ENCODE results near the gene CRB3.
"Not testable (repeated sequence)": the region's sequence is repeated elsewhere in the genome, so short reads cannot be mapped to it uniquely, and the experiment has no call there.

The CRB3 gene

DNA sequence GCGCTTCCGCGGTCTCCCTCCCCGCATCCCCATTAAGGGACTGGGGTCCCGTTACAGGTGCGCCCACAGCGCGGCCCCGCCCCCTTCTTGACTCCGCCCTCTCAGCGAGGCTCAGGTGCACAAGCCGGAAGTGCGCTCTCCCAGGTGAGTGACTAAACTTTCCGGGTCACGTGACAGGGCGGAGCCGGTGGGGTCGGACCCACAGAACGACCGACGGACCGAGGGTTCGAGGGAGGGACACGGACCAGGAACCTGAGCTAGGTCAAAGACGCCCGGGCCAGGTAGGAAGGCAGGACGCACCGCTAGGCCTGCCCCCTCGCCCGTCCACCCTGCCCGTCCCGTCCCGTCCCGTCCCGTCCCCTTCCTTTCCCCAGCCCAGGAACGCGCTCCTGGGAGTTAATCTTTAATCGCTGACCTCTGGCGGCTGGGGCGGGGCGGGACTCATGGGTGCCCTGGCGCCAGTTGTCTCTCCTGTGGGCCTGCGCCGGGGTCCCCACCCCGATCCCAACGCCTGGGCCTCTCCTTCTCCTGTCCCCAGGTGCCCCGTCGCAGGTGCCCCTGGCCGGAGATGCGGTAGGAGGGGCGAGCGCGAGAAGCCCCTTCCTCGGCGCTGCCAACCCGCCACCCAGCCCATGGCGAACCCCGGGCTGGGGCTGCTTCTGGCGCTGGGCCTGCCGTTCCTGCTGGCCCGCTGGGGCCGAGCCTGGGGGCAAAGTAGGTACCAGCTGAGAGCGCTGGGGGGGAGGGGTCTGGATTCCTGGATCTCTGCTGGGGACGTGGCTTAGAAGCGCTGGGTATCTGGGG lies at the start of gene CRB3:
CRB3 (plus strand) TSS at position 202 of the 804 bp plus-strand sequence; CDS start at position 633, 431 bp downstream.
- DNase-seq (ENCODE audit: low read depth in 2 of 2), result no peak

DNA sequence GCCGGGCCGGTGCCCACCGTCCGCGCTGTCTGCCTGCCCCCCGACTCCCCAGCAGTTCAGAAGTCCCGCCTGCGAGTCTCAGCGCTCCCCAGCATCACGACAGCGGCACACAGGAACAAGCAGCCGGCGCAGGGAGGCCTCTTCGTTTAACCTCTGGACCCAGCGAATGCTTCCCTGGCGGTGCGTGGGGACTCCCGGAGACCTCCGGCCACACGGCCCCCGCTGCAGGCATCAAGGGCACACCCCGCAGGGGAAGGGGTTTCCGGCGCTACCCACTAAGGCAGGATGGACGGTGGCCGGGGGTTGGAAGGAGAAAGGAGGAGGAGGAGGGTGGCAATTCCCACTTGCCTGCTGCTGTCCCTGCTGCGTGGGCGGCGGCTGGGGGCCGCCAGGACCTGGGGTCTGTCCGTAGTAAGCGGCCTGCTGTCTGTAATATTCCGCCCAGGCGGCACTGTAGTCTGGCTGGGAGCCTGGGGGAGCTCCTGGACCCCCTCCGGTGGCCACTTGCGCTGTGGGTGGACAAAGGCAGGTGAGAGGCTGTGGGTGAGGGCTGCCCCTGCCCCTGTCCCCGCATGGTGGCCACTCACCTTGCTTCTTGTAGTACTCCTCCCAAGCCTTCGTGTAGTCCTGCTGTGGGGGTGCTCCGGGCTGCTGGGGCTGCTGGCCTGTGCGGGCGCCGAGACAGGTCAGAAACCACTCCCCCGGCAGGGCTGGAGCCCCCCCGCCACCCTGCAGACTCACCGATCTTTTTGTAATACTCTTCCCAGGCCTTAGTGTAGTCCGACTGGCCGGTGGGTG lies 49.1 kb upstream of the CRB3 start:
- no peak for DNase-seq (ENCODE audit: low read depth in 2 of 2)

DNA sequence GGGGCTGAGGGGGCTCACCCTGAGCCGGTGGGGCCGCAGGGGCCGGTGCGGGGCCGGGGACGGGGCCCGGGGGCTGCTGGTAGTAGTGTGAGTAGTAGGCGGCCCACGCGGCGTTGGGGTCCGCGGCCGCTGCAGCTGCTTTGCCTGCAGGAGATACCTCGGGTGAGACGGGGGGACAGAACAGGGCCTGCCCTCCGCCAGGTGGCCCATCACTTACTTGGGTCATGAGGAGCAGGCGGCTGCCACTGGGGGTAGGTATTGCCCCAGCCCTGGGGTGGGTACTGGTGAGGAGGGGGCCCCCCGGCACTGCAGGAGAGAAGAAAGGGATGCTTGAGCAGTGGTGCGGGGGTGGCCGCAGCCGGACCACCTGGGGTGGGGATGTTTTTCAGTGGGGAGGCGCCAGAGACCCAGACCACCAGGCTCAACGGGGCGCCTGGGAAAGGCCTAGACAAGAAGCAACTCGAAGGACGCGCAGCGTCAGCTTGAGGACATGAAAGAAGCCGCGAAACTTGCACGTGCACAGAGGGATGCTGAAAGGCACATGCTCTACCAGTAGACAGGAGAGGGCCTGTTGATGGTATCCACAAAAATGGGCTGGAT lies 48.4 kb upstream of the CRB3 start:
- DNase-seq (ENCODE audit: low read depth in 2 of 2), result no peak

DNA sequence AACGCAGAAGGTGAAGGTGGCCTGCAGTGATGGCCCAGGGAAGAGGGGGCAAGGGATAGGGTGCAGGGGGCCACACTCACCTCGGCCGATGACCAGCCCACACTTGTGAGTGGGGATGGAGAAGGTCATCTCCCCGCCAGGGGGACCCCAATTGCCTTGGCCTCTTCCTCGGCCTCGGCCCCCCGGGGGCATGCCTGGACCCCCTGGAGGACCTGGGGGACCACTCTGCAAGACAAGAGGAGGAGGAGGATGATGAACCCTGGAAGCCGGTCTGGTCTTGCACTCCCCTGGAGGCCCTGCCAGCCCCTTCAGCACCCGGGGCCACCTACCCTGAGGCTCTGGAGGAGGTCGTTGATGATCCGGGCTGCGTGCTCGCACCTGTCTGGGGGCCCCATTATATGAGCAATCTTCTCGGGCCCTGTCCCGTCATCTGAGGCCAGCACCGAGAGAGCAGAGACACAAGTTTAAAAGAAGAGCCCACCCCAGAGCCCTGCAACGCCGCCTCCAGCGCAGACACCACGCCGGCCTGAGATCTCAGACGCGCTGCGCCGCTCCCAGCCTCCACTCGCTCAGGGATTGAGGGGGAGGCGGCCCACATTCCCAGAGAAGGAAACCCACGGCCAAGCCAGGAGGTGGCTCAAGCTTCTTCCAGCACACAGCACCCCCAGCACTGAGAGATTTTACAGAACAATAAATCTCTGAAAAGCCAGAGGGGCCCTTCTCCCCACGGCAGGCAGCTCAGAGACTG lies 47.2 kb upstream of the CRB3 start:
- no peak for DNase-seq (ENCODE audit: low read depth in 2 of 2)

DNA sequence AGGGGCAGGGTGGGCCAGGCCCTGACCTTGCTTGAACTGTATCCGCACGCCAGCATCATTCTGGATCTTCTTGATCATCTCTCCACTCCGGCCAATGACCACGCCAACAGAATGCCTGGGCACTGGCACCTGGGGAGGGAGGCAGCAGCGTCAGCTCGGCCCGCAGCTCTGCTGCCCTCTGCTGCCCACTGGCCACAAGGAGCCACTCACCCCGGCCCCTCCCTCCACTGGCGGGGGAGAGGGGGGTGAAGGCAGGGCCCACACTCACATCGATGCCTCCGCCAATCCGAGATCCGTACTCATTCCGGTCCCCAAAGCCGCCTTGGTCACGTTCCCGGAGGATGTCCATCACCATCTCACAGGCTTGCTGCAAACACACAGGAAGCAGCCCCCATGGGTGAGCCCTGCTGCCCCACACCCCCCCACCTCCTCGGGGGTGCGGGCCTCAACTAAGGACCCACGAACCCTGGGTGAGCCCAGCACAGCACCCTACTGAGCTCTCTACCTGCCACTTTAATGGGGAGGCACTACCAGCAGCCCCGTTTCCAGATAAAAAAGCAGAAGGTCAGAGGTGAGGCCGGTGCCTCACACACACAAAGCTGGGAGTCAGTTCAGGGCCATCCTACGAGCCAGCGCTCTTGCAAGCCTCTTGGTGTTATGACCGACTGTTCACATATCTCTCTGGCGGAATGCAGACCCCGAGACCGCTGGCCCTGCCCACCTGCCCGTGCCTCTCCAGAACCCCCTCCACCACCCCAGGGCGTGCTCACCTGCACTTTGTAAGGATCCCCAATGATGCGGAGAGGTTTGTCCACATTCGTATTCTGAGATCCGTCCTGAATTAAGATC lies 46.1 kb upstream of the CRB3 start:
- DNase-seq (ENCODE audit: low read depth in 2 of 2), result no peak

- DNase-seq (ENCODE audit: low read depth in 2 of 2), result no peak
Observed at GRCh38 chr19:6418562-6418932, 45.5 kb upstream of the CRB3 start.

DNA sequence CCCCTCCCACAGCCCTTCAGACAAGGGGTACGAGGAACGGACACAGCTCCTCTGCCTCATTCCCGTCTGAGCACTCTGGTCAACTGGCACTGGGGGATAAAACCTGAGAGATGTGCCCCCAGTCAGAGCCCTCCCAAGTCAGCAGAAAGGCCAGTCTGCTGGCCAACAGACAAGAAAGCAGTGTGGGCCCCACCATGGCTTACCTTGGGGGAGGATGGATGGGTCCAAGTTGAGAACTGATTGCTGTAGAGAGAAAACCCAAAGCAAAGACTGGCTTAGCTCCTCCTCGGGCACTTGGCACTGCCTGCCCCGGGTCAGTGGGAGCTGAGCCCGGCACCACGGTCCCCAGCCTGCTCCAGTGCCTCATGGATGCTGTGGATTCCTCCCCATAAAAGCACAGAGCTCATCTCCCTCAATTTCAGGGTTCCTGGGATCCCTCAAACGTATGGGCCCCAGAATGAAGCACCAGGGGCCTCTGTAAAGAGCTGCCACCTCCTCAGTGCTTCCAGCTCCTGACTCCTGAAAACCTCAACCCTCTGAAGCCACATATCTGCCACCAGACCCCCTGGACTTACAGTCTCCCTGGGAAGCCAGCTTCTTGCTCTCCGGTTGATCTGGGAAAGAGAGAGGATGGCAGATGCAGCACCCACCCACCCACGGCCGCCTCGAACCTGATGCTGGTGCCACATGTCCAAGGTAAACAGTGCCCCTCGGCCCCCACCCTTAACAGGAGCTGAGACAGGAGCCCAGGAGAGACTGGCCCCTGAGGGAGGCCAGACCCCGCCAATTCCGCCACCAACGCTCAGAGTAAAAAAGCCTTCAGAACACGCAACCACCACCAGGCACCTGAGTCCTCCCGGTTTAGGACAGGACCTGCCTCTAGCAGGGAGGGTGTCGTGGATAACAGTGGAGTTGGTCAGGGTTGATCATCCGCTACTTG lies 42.7 kb upstream of the CRB3 start:
- no peak for DNase-seq (ENCODE audit: low read depth in 2 of 2)

DNA sequence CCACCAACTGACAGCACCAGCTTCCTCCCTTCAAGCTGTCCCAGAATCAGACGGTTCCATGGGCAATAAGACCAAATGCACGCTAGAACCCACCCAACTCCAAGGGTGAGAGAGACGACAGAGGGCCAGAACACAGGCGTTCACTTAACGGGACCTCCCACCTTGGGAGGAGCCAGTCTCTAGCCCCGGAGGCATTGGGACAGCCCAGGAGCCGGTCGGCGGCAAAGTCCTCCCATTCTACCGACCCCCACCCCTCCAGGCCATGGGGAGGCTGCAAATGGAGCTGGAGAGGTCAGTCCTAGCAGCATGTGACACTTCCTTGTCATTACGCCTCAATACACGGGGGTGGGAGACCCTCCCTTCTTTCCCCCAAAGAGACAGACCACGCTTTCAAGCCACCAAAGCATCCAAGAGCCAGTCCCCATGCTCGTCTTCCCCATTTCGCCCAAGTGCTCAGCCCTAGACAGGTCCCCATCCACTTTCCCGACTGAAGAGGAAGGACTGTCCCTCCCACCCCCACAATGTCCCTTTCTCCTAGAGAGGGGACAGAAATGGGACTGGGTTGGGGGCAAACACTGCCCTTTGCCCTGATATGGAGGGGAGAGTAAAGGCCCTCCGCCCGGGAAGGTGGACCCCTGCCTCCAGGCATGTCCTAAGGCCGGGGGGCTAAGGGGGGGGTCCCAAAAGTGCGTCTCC lies 40.4 kb upstream of the CRB3 start:
- DNase-seq (ENCODE audit: low read depth in 2 of 2), result peak in 1 of 2 experiments; percentile 38

DNA sequence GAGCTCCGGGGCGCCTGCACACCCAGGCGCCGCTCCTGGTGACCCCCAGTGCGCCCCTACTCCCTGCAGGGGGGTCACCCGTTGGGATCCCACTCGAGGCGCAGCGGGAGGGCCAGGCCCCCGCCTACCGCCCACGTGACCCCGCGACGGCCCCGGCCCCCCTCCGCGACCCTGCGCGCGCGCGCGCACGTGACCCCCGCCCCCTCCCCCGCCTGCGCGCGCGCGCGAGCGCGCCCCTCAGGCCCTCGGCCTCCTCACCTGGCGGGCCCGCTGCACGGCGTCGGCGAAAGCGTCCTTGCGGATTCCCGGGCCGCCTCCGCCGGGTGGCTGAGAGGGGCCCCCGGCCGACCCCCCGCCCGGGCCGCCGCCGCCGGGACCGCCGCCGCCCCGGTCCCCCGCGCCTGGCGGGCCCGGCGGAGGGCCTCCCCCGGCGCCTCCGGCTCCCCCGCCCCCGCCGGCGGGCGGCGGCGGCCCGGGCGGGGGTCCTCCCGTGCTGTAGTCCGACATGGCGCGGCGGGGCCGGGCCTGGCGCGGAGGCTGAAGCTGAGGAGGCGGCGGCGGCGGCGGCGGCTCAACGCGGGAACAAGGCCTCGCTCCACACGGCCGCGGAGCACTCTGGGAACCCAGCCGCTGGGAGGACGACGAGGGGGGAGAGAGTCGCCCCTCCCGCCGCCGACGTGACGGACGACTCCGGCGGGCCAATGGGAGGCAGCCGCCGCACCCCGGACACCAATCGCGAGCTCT lies 39.7 kb upstream of the CRB3 start, which contains the start of gene KHSRP:
KHSRP (minus strand) TSS at position 617 of the 744 bp plus-strand sequence; CDS start at position 507, 110 bp downstream.
- DNase-seq (ENCODE audit: low read depth in 2 of 2), result no peak

DNA sequence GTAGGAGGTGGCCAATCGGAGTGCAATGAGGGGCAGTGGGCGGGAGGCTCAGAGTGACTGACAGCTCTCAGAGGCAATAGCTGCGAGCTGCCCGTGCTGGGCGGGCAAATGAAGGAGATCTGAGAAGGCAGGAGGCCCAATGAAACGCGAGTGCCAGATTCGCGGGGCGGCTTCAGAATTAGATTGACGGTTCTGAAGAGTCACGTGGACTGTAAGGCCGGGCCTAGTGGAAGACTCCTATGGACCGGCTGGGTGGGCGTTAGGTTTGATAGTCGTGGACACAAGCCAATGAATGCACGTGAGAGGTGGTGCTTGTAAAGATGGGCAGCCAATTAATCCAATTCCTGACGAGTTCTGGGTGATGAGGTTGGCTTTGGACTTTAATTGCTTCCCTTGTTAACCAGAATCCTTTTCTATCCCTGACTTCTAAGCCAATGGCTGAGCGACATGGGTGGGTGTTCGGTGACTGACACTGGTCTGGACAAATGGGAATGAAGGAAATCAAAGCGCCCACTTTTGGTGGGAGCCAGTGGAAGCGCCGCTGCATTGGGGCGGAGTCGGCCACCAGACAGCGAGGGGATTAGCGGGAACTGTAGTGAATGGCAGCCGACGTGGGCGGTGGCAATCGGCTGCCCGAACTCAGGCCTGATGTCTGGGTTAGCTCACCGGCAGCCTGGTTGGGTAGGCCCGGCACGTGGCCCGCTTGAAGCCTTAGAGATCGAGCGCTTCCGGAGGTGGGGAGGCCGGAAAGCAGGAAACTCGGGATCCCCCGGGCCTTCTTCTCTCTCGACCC lies 38.9 kb upstream of the CRB3 start:
- DNase-seq (ENCODE audit: low read depth in 2 of 2), result peak; percentile 97 to 99

- no peak for DNase-seq (ENCODE audit: low read depth in 2 of 2)
Observed at GRCh38 chr19:6425732-6426620, 38.1 kb upstream of the CRB3 start.

DNA sequence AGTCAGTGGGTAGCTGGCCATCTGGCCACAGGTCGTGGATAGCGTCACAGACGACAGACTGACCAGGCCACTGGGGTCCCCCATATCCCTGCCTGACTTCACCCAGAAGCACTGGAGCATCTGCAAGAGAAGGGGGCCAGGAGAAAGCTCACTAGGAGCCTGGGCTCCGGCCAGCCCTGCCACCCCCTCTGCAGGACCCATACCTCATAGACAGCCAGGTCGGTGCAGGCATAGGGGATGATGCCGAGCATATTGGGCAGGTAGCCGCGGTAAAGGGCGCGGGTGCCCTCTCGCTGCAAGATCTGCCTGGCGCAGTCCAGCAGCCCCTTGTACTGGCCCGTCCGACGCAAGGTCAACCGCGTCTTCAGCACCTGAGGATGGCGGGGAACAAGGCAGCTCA lies 36.9 kb upstream of the CRB3 start:
- DNase-seq (ENCODE audit: low read depth in 2 of 2), result no peak

- DNase-seq (ENCODE audit: low read depth in 2 of 2), result not testable (repeated sequence)
Observed at GRCh38 chr19:6428692-6429418, 35.2 kb upstream of the CRB3 start.

- DNase-seq (ENCODE audit: low read depth in 2 of 2), result no peak
Observed at GRCh38 chr19:6429419-6430221, 34.5 kb upstream of the CRB3 start.

- no peak for DNase-seq (ENCODE audit: low read depth in 2 of 2)
Observed at GRCh38 chr19:6431891-6432290, 32.2 kb upstream of the CRB3 start.
